ENCODE results near the gene TCF7L2.

TCF7L2 gene

GRCh38 chr10:112988839-112989406 is 38.9 kb downstream of the TCF7L2 start:
- H3K4me3 ChIP-seq (ENCODE audit: control insufficient read depth, low read depth, low read length) = no peak overlapping the region
- DNase-seq (ENCODE audit: low read depth) = no peak
- TF ChIP-seq CTCF (IDR thresholded peaks at IDR 0.05; ENCODE audit: control insufficient read depth, insufficient read depth, low read depth, low read length, missing control alignments) = no peak

- H3K4me3 ChIP-seq (ENCODE audit: control insufficient read depth, low read depth, low read length) = no peak overlapping the region
- no peak for DNase-seq (ENCODE audit: low read depth)
- no peak for TF ChIP-seq CTCF (IDR thresholded peaks at IDR 0.05; ENCODE audit: control insufficient read depth, insufficient read depth, low read depth, low read length, missing control alignments)
These were observed 39.8 kb downstream of the TCF7L2 start for GRCh38 chr10:112989826-112990225.

- H3K4me3 ChIP-seq (ENCODE audit: control insufficient read depth, low read depth, low read length) = no peak overlapping the region
- TF ChIP-seq CTCF (IDR thresholded peaks at IDR 0.05; ENCODE audit: control insufficient read depth, insufficient read depth, low read depth, low read length, missing control alignments) = no peak
These were observed 40.2 kb downstream of the TCF7L2 start for GRCh38 chr10:112990271-112990670.

GRCh38 chr10:112991888-112992491 is 41.9 kb downstream of the TCF7L2 start:
- TF ChIP-seq CTCF (IDR thresholded peaks at IDR 0.05; ENCODE audit: control insufficient read depth, insufficient read depth, low read depth, low read length, missing control alignments) = no peak
- H3K4me3 ChIP-seq (ENCODE audit: control insufficient read depth, low read depth, low read length) = no peak overlapping the region
- DNase-seq (ENCODE audit: low read depth) = no peak

More at GRCh38 chr10:112990271-112990670, 40.2 kb downstream of the TCF7L2 start:
- no peak for DNase-seq (ENCODE audit: low read depth)

GRCh38 chr10:112996462-112996861 is 46.4 kb downstream of the TCF7L2 start:
- H3K4me3 ChIP-seq (ENCODE audit: control insufficient read depth, low read depth, low read length) = no peak overlapping the region
- no peak for DNase-seq (ENCODE audit: low read depth)
- no peak for TF ChIP-seq CTCF (IDR thresholded peaks at IDR 0.05; ENCODE audit: control insufficient read depth, insufficient read depth, low read depth, low read length, missing control alignments)

GRCh38 chr10:112999102-112999501 is 49.1 kb downstream of the TCF7L2 start:
- H3K4me3 ChIP-seq (ENCODE audit: control insufficient read depth, low read depth, low read length) = no peak overlapping the region
- TF ChIP-seq CTCF (IDR thresholded peaks at IDR 0.05; ENCODE audit: control insufficient read depth, insufficient read depth, low read depth, low read length, missing control alignments) = no peak
- no peak for DNase-seq (ENCODE audit: low read depth)

All from AG09309 (cell line).